ENCODE data around the gene KBTBD12.

The KBTBD12 gene

DNA sequence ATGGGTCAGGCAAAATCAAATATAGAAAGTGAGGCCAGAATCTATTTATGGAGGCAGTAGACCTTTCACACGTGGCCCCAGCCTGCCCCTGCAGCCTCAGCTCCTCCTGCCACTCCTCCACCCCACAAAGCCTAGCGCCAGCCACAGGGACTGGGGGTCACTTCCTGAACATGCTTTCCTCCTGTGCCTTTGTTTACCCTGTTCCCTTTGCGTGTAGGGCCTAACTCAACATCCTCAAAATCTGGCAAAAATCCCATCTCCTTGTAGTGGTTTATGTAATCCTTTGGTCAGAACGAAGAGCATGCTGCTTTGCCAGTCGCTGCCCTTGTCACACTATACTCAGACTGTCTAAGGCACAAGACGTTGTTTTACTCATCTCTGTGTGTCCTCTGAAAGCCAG, 39.6 kb downstream of the KBTBD12 start:
- no peak for DNase-seq

DNA sequence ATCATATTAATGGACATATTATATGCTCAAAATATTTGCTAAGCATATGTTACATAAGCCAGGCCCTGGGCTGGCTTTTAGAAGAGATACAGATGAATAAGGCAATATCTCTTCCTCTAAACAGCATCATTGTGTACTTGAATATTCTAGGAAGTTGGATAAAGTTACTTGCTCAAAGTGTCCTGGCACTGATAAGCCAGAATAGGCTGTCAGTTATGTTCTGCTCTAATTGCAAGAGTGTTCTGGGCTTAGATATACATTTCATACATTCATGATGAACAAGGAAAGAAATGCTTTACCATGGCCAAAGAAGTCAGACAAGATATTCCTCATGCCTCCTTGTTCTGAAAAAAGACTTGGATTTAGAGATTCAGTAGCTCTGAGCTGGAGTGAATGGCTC, 40.7 kb downstream of the KBTBD12 start:
- DNase-seq: no peak

GRCh38 chr3:127959041-127959440, 44.0 kb downstream of the KBTBD12 start:
- peak; percentile 38 for DNase-seq

DNA sequence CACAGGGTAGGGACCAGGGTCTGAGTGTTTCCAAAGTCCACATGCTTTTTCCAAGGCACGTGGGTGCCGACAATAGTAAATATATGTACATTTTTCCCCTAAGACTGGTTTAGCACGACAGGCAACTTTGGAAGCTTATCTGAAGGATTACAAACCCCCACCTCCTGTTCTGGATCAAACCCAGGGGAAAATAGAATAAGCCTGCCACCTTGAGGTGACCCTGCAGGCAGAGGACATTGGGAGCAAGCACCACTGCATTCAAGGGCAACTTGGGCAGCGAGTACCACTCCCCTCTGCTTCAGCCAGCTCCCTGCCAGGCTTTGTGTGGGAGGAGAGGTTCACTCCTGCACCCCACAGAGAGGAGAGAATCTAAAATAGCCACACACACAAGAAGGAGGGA, 44.8 kb downstream of the KBTBD12 start:
- DNase-seq: peak; percentile 21

DNA sequence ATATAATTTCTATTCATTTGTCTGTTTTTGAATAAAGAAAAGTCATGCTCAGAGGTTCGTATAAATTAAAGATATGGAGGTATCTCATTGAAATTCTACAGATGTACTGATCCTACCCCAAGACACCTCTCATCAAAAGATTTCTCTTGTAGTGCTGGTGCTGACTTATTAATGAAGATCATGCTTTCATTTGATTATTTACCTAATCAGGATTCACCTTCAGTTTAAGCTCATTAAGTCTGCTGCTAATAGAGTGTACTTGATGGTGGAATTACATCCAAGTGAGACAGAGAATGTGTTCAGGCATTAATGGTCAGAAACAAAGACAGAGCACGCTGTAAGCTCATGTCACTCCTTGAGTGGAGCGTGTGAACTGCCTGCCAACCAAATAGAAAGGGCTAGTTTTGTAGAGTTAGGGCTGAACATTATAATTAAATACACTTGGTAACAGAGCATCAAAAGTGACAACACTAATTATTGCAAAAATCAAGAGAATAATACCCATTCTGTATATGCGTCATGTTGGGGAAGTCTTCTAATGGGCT, 45.5 kb downstream of the KBTBD12 start:
- DNase-seq: no peak

DNA sequence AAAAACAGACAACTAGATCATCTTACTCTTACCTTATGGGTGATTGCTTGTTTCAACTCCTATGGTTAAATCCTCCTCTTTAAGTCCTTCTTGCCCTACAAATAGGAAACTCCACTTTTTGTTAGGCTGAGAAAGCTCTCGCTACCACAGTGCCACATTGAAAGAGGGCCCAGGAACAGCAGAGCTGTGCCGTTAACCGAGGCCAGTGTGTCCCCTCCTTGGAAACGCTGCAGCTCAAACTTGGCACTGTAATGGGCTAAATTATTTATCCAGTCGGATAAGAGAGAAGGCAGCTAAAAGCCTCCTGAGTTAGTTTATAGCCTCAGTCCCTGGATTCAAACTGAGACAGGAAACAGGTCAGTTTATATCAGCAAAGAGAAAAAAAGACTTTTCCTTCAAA, 46.1 kb downstream of the KBTBD12 start:
- no peak for DNase-seq

DNA sequence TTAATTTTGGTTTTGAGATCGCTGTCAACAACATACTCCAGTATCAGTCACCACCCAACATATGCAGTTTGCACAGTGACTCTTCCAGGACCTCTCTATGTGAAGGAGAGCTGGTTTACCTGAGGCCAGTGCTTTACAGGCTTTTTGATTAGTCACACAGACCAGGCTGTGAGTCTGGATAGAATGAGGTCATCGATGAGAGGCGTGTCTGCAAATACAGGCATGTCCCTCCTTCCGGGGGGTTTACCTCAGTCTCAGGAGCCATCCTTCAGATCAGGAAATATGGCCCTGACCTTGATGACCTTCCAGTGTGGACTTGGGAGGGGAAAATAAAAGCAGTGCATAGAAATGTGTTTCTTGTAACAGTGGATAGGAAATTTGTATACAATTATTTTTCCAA, 46.9 kb downstream of the KBTBD12 start:
- DNase-seq: peak; percentile 35

DNA sequence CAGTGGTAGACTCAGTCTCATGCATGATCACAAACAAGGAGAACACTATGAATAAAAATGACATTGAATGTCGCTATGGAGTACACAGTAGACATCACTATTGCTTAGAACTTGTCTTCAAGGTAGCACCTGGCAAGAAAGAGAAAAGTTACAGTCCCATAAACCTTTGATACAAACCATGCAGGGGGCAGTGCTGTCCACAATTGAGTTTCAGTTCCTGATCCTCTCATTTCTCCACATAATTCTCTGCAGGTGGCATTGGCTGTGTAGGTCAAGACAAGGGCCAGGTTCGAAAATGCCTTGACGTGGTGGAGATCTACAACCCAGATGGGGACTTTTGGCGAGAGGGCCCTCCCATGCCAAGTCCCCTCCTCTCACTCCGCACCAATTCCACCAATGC, 47.9 kb downstream of the KBTBD12 start:
- no peak for DNase-seq

DNA sequence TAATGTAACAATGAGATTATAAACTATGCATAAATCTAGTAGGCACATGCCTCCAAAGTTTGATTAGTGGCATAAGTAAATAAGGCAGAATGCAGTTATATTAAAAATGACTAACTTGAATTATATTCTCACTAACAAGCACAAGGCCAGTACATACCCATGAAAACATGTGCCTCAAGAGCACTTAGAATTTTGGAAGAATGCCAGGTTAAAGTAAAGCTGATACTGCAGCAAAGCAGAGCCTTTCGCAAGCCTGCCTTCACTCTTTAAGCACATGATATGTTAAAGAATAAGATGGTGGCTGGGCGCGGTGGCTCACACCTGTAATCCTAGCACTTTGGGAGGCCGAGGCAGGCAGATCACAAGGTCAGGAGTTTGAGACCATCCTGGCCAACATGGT, 49.0 kb downstream of the KBTBD12 start:
- DNase-seq: peak; percentile 25

- DNase-seq: no peak
Measured at GRCh38 chr3:127964816-127965215, 49.8 kb downstream of the KBTBD12 start.

- no peak for DNase-seq
Measured at GRCh38 chr3:127967316-127967715, 52.3 kb downstream of the KBTBD12 start.

DNA sequence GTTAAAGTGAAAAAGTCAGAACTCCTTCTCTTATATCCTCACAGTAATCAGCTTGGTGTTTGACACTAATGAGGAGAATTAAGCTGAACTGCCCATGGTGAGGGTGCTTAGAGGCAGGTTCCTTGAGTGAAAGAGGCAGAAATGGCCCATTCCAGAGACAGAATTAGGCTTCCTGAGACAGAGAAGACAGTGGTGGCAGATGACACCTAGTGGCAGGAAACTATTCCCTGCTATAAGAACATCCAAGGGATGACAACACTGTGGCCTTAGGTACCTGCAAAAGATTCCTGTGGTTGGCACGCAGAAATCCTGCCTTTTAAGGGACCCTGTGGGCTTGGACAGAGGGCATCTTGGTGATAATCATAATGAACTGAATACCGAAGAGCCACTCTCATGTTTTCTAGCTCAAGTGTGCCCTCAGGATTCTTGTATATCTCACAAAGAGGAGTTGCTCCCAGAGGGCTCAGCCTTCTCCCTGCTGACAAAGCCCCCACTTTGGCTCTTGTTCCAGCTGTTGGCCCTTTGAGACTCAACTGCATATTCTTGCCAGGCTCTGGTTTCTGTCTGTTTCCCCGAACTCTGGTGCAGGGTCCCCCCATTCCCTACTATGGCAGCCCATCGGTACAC, 56.0 kb downstream of the KBTBD12 start:
- peak; percentile 56 for DNase-seq

DNA sequence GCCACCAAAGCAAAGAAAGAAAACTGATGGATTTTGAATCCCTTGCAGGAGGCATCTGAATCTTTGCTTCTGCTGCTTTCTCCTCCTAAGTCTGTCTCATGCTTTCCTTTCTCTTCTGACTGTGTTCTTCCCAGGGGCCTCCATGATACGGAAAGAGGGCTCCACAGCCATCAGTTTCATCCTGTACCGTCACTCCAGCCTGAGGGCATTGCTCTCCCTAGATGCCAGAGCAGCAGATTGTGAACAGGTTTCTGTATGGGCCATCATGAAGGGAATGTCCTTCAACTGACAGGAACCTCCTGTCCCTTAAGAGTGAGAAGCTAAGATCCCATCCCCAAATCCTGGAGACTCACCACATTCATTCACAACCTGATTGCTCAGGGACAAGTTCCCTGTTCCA, 59.2 kb downstream of the KBTBD12 start:
- no peak for DNase-seq

GRCh38 chr3:127975153-127976029, 60.4 kb downstream of the KBTBD12 start:
- no peak for DNase-seq

GRCh38 chr3:127978636-127979035, 63.6 kb downstream of the KBTBD12 start:
- DNase-seq: peak; percentile 10

- no peak for DNase-seq
Measured at GRCh38 chr3:127979473-127979872, 64.4 kb downstream of the KBTBD12 start.

GRCh38 chr3:127981097-127981496, 66.1 kb downstream of the KBTBD12 start:
- no peak for DNase-seq

DNA sequence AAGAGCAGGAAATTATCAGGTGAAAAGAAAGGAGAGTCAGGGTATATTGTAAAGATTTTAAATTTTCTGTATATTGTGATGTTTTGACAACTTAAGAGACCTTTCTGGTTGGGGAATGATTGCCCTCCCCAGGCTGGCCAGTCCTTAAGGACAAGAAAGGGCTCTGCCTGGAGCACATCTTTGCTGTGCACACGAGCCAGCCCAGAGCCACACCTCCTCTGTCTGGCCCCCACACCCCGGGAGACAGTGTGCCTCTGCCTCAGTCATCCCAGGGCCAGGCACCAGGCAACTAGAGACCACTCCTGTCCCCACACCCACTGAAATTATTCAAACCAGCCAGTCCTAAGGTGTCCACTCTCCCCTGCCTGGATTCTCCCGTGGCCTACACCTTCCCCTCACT, 67.1 kb downstream of the KBTBD12 start:
- DNase-seq: no peak

DNA sequence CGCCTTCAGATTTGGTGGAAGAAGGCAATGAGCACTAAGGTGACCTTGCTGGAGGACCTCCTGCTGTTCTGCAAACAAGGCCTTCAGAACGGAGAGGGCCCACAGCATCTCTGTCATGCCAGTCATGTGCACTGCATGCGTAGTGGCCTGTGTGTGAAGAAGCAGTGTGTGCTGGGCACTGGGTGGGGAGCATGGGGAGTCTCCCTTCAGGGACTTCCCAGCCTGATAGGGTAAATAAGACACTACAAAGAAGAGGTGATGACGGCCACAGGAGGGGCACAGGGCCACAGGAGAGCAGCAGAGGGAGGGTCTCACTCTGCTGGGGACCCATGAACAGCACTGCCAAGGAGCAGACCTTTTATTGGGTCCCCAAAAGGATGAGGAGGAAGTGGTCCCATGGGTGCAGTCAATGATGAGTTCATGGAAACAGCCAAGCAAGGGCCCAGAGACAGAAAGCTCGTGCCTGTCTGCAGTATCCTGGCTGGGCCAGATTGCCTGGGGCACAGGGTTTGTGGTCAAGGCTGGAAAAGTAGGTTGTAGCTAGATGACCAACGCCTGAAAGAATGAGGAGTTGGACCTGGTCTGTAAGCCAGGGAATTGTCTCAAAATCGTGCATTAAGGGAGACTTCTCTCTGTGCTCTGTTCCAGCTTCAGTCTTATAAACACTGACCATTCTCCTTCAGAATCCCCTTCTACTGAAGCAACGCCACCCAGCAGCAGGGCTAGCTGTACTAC, 69.4 kb downstream of the KBTBD12 start:
- DNase-seq: no peak

- no peak for DNase-seq
Measured at GRCh38 chr3:127985216-127985615, 70.2 kb downstream of the KBTBD12 start.

DNA sequence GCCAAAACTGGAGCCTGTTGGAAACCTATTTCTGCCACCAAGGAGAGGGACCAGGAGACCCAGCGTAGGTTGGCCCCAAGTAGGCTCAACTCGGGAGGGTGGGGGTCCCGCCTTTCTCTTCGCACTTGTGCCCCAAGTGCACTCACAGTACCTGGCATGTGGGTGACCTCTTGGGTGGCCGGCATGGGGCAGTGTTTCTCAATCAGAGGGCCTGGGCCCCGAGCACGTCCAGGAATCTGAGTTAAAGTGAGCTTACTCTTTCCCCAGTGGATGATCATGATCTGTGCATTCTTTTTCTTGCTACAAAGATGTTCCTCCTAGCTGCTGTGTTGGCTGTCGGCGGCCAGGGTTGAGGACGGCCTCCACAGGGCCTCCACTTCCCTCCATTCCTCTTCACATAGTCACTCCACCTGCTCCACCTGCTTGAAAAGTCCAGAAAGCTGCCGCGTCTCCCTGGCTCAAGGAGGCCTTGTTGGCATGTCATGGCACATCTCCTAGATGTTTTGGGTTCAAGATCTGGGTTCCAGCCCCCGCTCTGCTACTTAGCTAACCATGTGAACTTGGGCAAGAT, 70.7 kb downstream of the KBTBD12 start:
- DNase-seq: no peak

GRCh38 chr3:127986803-127987202, 71.8 kb downstream of the KBTBD12 start:
- DNase-seq: no peak

Measured in fibroblast of skin of abdomen (primary cell).